ENCODE data around the gene MCL1.

The MCL1 gene

DNA sequence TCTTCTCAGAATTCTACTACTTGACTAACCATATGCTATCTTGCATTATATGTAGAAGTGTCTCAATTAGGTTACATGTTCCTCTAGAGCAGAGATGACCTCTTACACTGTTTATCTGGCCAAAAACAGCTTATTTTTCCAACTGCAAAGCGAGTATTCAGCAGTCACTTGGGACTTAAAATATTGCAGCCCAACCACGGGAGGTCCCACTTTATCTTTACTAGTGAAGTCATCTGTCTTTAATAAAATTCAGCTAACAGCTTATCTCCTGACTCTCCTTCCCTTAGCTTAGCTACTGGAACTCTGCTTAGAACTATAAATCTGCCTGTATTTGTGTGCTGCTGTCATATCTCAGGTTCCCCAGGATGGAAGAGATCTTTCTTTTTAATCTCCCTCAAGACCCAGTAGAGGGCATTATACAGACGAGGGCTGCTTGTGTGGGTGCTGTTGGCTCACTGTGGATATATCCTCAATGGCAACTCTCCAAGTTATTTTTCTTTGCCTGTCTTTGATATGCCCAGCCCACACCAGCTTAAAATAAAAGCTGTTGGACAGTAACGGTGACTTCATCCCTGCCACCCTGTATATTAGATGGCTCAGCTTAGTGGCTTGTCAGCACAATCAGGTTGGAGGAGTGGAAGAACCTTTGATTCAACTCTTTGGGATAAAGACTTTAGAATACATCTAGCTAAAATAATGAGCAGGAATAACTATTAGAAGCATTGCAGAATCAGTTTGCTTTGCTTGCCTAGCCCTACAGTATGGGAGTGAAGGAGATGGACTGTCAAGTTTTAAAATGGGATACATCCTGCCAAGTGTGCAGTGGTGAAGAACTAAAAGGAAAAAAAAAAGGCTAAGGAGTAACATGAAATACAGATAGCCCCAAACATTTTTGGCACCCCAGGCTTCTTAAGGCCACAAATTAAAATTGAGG lies 40.4 kb upstream of the MCL1 start:
- peaks cover 26 to 89% of the 10 kb centered on the region in 2 experiments for H3K36me3 ChIP-seq (ENCODE audit: control insufficient read depth in 2 of 2, insufficient read depth in 1 of 2, low read length in 2 of 2)
- no peak overlapping the region for H3K4me3 ChIP-seq (ENCODE audit: low read depth, low read length)
- CTCF ChIA-PET = interaction anchor here (0.6 to 4.6 kb wide), 17 partner anchors 9 to 1196 kb away, joined by 3 to 62 read pairs (median 4); partner anchors contain the start of genes ENSA and MCL1
- no peaks in the 10 kb centered on the region for H3K9me3 ChIP-seq (ENCODE audit: control insufficient read depth, insufficient read depth, low read depth, low read length)
- peaks cover 5% of the 10 kb centered on the region; the same call in 1 of the 2 replicates for H3K4me1 ChIP-seq (ENCODE audit: control insufficient read depth, insufficient read depth, low read length)
- POLR2A ChIA-PET = interaction anchor here (0.6 to 4.0 kb wide), 13 partner anchors 9 to 387 kb away, joined by 3 to 33 read pairs (median 5); partner anchors contain the start of genes ENSA, GOLPH3L, MCL1 and MINDY1
- peak overlapping the region; percentile 21 for H3K27ac ChIP-seq (ENCODE audit: extremely low read depth, low read depth, low read length)
- TF ChIP-seq ZSCAN5A (tag by site-specific recombination; IDR thresholded peaks at IDR 0.05) = no peak
- no peak for TF ChIP-seq ZNF214 (tag by site-specific recombination; IDR thresholded peaks at IDR 0.05; ENCODE audit: borderline replicate concordance)
- no peak for TF ChIP-seq ZNF48 (tag by site-specific recombination; IDR thresholded peaks at IDR 0.05)
- no peak for TF ChIP-seq ZNF223 (tag by site-specific recombination; IDR thresholded peaks at IDR 0.05)
- TF ChIP-seq ZNF221 (tag by site-specific recombination; IDR thresholded peaks at IDR 0.05; ENCODE audit: borderline replicate concordance) = no peak
- TF ChIP-seq GFI1B (tag by site-specific recombination; IDR thresholded peaks at IDR 0.05) = no peak
- TF ChIP-seq ZNF596 (tag by site-specific recombination; IDR thresholded peaks at IDR 0.05) = no peak
- TF ChIP-seq SCRT2 (tag by site-specific recombination; IDR thresholded peaks at IDR 0.05) = no peak
- peak; percentile 99 for TF ChIP-seq ZNF449 (tag by site-specific recombination; IDR thresholded peaks at IDR 0.05)
- no peak for TF ChIP-seq ZNF18 (tag by site-specific recombination; IDR thresholded peaks at IDR 0.05)
- TF ChIP-seq, protein P1, sequence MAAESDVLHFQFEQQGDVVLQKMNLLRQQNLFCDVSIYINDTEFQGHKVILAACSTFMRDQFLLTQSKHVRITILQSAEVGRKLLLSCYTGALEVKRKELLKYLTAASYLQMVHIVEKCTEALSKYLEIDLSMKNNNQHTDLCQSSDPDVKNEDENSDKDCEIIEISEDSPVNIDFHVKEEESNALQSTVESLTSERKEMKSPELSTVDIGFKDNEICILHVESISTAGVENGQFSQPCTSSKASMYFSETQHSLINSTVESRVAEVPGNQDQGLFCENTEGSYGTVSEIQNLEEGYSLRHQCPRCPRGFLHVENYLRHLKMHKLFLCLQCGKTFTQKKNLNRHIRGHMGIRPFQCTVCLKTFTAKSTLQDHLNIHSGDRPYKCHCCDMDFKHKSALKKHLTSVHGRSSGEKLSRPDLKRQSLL (tag by site-specific recombination; IDR thresholded peaks at IDR 0.05) = no peak
- TF ChIP-seq GLIS1 (tag by site-specific recombination; IDR thresholded peaks at IDR 0.05) = peak; percentile 84
- TF ChIP-seq HOXA7 (CRISPR knock-in tag; IDR thresholded peaks at IDR 0.05; ENCODE audit: borderline replicate concordance) = no peak
- no peak for TF ChIP-seq ZNF169 (tag by site-specific recombination; IDR thresholded peaks at IDR 0.05)
- no peak for TF ChIP-seq SALL2 (tag by site-specific recombination; IDR thresholded peaks at IDR 0.05; ENCODE audit: borderline replicate concordance)
- no peak for TF ChIP-seq ZSCAN16 (tag by site-specific recombination; IDR thresholded peaks at IDR 0.05)
- peak; percentile 36; the same call in 1 of the 2 replicates for TF ChIP-seq KLF10 (tag by site-specific recombination; IDR thresholded peaks at IDR 0.05)
- no peak for TF ChIP-seq ZNF114 (tag by site-specific recombination; IDR thresholded peaks at IDR 0.05)
- no peak for TF ChIP-seq SETDB1 (IDR thresholded peaks at IDR 0.05; ENCODE audit: insufficient read length, low read length)
- no peak for TF ChIP-seq ZNF624 (tag by site-specific recombination; IDR thresholded peaks at IDR 0.05)
- no peak for TF ChIP-seq ZNF707 (tag by site-specific recombination; IDR thresholded peaks at IDR 0.05)
- TF ChIP-seq YY2 (tag by site-specific recombination; IDR thresholded peaks at IDR 0.05) = no peak
- TF ChIP-seq REPIN1 (tag by site-specific recombination; IDR thresholded peaks at IDR 0.05; ENCODE audit: low read depth) = no peak
- TF ChIP-seq ZNF654 (tag by site-specific recombination; IDR thresholded peaks at IDR 0.05; ENCODE audit: low read depth) = no peak
- TF ChIP-seq, protein P2, sequence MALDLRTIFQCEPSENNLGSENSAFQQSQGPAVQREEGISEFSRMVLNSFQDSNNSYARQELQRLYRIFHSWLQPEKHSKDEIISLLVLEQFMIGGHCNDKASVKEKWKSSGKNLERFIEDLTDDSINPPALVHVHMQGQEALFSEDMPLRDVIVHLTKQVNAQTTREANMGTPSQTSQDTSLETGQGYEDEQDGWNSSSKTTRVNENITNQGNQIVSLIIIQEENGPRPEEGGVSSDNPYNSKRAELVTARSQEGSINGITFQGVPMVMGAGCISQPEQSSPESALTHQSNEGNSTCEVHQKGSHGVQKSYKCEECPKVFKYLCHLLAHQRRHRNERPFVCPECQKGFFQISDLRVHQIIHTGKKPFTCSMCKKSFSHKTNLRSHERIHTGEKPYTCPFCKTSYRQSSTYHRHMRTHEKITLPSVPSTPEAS (tag by site-specific recombination; IDR thresholded peaks at IDR 0.05) = no peak
- TF ChIP-seq, protein P3, sequence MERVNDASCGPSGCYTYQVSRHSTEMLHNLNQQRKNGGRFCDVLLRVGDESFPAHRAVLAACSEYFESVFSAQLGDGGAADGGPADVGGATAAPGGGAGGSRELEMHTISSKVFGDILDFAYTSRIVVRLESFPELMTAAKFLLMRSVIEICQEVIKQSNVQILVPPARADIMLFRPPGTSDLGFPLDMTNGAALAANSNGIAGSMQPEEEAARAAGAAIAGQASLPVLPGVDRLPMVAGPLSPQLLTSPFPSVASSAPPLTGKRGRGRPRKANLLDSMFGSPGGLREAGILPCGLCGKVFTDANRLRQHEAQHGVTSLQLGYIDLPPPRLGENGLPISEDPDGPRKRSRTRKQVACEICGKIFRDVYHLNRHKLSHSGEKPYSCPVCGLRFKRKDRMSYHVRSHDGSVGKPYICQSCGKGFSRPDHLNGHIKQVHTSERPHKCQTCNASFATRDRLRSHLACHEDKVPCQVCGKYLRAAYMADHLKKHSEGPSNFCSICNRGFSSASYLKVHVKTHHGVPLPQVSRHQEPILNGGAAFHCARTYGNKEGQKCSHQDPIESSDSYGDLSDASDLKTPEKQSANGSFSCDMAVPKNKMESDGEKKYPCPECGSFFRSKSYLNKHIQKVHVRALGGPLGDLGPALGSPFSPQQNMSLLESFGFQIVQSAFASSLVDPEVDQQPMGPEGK (tag by site-specific recombination; IDR thresholded peaks at IDR 0.05) = no peak
- no peak for TF ChIP-seq ZNF146 (tag by site-specific recombination; IDR thresholded peaks at IDR 0.05)
- TF ChIP-seq ZNF610 (tag by site-specific recombination; IDR thresholded peaks at IDR 0.05; ENCODE audit: borderline replicate concordance) = 0 out of 2 replicates have a peak, but pooled peaks have one; percentile 30
- TF ChIP-seq ZNF549 (tag by site-specific recombination; IDR thresholded peaks at IDR 0.05) = no peak

All from HEK293 (cell line).